ENCODE measurements around the gene STARD13.

STARD13 gene

GRCh38 chr13:33112766-33113165, 172.8 kb downstream of the STARD13 start:
- no peak for DNase-seq (ENCODE audit: low read depth in 2 of 2)

- DNase-seq (ENCODE audit: low read depth in 2 of 2), result no peak
Measured at GRCh38 chr13:33111414-33112110, 174.0 kb downstream of the STARD13 start.

GRCh38 chr13:33110713-33111413, 174.7 kb downstream of the STARD13 start:
- no peak for DNase-seq (ENCODE audit: low read depth in 2 of 2)

- DNase-seq (ENCODE audit: low read depth in 2 of 2), result no peak
Measured at GRCh38 chr13:33110386-33110712, 175.2 kb downstream of the STARD13 start.

- no peak for DNase-seq (ENCODE audit: low read depth in 2 of 2)
Measured at GRCh38 chr13:33109801-33110200, 175.8 kb downstream of the STARD13 start.

- DNase-seq (ENCODE audit: low read depth in 2 of 2), result no peak
Measured at GRCh38 chr13:33109271-33109697, 176.3 kb downstream of the STARD13 start.

- no peak for DNase-seq (ENCODE audit: low read depth in 2 of 2)
Measured at GRCh38 chr13:33108620-33109019, 176.9 kb downstream of the STARD13 start.

- DNase-seq (ENCODE audit: low read depth in 2 of 2), result no peak
Measured at GRCh38 chr13:33107361-33107760, 178.2 kb downstream of the STARD13 start.

GRCh38 chr13:33106656-33107360, 178.7 kb downstream of the STARD13 start:
- no peak for DNase-seq (ENCODE audit: low read depth in 2 of 2)

- DNase-seq (ENCODE audit: low read depth in 2 of 2), result no peak
Measured at GRCh38 chr13:33105387-33106005, 180.1 kb downstream of the STARD13 start.

- DNase-seq (ENCODE audit: low read depth in 2 of 2), result no peak
Measured at GRCh38 chr13:33103457-33103856, 182.1 kb downstream of the STARD13 start.

GRCh38 chr13:33101835-33102234, 183.7 kb downstream of the STARD13 start:
- DNase-seq (ENCODE audit: low read depth in 2 of 2), result no peak

- DNase-seq (ENCODE audit: low read depth in 2 of 2), result no peak
Measured at GRCh38 chr13:33100886-33101285, 184.7 kb downstream of the STARD13 start.

GRCh38 chr13:33099860-33100259, 185.7 kb downstream of the STARD13 start:
- DNase-seq (ENCODE audit: low read depth in 2 of 2), result no peak

GRCh38 chr13:33096886-33097605, 188.5 kb downstream of the STARD13 start:
- DNase-seq (ENCODE audit: low read depth in 2 of 2), result no peak

- no peak for DNase-seq (ENCODE audit: low read depth in 2 of 2)
Measured at GRCh38 chr13:33092073-33092987, 193.2 kb downstream of the STARD13 start.

- no peak for DNase-seq (ENCODE audit: low read depth in 2 of 2)
Measured at GRCh38 chr13:33091415-33091774, 194.2 kb downstream of the STARD13 start.

GRCh38 chr13:33090755-33091414, 194.7 kb downstream of the STARD13 start:
- no peak for DNase-seq (ENCODE audit: low read depth in 2 of 2)

GRCh38 chr13:33089311-33089710, 196.2 kb downstream of the STARD13 start:
- no peak for DNase-seq (ENCODE audit: low read depth in 2 of 2)

GRCh38 chr13:33087790-33088189, 197.8 kb downstream of the STARD13 start:
- DNase-seq (ENCODE audit: low read depth in 2 of 2), result no peak
